NCI-H446 treated with DMSO at 0.1 percent for 48 hours (cell line): ENCODE measurements around the gene ASB4.
"Not testable (repeated sequence)": the region's sequence is repeated elsewhere in the genome, so short reads cannot be mapped to it uniquely, and the experiment has no call there.

Experiments
- DNase-seq: peaks from one replicate; lab custom pipeline; 2025; lab: John Stamatoyannopoulos, UW

The ASB4 gene

DNA sequence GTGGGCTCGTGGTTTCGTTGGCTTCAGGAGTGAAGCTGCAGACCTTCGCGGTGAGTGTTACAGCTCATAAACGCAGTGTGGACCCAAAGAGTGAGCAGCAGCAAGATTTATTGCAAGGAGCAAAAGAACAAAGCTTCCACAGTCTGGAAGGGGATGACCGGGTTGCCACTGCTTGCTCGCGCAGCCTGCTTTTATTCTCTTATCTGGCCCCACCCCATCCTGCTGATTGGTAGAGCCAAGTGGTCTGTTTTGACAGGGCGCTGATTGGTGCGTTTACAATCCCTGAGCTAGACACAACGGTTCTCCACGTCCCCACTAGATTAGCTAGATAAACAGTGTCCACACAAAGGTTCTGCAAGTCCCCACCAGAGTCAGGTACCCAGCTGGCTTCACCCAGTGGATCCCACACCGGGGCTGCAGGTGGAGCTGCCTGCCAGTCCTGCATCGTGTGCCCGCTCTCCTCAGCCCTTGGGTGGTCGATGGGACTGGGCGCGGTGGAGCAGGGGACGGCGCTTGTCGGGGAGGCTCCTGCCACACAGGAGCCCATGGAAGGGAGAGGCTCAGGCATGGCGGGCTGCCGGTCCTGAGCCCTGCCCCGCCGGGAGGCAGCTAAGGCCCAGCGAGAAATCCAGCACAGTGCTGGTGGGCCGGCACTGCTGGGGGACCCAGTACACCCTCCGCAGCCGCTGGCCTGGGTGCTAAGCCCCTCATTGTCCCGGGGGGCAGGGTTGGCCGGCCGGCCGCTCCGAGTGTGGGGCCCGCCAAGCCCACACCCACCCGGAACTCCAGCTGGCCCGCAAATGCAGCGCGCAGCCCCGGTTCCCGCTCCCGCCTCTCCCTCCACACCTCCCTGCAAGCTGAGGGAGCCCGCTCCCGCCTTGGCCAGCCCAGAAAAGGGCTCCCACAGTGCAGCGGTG lies 66.5 kb downstream of the ASB4 start:
- not testable (repeated sequence) for DNase-seq

DNA sequence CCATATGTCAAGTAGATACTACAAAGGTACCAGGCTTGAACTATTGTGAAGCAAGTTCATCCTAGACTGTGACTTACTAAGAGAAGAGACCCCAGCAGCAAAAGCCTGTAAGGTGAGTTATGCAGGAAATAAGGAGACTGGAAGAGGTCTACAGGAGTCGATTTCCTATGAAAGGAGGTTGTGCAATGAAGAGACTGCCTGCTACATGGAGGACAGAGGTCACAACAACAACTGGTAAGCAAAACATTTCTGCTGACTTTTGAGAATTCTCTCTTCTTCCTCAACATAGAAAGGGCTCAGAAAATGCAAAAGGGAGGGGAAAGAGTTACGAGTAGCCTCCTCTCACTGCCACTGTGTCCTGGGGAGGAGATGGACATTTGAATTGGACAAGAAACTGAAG lies 68.2 kb downstream of the ASB4 start:
- DNase-seq: no peak

DNA sequence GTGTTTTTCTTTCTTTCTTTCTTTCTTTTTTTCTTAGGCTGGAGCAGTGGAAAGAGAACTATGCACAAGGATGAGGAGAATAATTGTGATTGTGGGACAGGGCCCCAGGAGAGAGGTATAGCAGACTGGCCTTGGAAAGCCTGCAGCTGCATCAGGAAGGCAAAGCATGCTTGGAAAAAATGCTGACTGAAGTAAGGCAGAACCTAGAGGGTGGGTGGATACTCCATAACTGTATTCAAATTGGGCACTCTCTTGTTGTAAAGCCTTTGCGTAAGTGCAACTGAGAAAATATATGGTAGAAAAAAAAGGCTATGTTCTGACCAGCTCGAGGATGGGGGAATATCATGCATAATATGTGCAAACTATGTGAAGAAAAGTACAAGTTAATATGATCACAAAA lies 71.0 kb downstream of the ASB4 start:
- DNase-seq: no peak

DNA sequence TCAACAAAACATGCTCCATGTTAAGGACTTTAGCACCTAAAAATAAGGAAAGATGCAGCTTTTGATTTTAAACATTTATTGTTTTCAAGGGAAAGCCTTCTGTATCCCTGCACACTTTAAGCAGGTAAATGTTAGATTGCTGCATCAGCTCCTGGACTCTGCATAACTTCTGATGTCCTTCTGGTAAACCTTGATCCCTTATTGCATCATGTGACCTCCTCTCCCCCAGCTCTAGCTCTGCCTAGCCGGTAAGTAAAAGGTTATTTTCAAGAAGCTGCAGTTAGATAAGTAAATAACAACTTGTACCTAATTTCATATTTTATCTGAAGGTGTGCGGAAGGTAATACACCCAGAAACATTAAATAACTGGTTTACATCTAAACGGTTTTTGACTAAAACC lies 73.1 kb downstream of the ASB4 start:
- DNase-seq: no peak

DNA sequence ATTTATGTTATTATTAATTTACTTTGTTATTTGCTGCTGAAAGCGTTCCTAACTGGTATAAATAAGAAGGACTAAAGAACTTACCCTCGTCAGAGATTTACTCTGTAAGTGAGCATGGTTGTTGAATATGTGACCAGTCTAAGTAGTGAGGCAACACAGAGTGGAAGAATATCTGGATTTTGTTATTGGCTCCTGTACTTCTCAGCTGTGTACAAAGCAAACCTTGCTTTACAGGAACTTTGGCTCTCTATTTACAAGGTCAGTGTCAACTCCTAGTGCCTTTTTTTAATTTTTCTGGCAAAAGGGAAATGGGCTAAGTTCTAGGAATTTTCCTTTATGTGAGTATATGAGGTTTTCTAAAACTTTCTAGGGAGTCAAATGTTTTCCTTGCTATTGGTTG lies 74.9 kb downstream of the ASB4 start:
- DNase-seq: no peak

DNA sequence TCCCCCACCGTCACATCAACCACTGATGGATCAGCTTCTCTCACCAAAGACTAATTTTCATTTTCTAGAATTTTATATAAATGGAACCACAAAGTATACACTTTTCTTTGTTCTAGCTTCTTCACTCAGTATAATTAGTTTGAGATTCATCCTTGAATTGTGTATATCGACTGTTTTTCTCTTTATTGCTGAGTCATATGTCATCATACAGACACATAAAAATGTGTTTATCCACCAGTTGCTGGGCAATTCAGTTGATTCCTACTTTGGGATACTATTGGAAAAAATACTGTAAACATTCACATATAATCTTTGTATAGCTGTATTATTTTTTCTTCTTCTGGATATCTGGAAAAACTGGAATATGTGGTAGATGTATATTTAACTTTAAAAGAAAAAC lies 84.0 kb downstream of the ASB4 start:
- no peak for DNase-seq

DNA sequence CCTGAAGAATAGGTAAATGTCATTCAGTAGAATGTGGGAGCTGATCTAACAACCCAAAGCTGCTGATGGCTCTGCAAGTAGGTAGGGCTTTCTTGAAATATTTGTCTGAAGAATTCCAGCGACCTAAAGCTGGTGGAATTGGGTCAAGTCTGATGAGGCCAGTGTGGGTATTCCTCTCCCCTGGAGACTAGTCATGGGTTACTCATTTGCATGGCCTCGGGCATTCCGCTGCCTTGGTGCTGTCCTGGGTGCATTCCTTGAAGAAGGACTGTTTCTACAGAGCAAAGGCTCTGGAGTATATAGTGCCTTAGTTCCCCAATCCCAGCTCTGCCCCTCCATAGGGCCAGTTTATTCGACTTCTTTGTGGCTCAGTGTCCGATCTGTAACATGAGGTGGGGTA lies 91.4 kb downstream of the ASB4 start:
- no peak for DNase-seq

DNA sequence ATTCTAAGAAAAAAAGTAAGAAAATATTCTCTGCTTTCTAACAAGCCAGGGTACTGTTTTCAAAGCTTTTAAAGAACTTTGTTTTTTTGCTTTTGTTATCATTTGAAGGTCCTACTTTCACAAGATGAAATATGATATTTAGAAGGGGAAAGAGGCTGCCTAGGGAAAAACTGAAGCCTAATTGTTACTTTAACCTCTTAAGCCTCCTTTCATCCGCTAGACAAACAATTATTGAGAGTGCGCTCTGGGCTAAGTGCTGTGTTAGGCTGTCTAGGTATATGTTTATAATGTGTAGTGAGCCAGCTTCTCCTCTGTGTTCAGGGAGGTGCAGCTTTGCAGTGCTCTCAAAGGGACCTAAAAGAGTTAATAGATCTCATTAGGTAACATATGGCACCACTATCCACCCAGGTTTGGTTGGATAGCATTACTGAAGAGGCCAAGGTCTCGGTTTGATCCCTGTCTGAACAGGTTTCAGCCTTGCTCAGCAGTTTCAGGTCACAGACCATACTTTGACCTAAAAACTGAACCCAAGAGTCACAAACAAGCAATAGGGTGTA lies 92.6 kb downstream of the ASB4 start:
- DNase-seq: no peak

DNA sequence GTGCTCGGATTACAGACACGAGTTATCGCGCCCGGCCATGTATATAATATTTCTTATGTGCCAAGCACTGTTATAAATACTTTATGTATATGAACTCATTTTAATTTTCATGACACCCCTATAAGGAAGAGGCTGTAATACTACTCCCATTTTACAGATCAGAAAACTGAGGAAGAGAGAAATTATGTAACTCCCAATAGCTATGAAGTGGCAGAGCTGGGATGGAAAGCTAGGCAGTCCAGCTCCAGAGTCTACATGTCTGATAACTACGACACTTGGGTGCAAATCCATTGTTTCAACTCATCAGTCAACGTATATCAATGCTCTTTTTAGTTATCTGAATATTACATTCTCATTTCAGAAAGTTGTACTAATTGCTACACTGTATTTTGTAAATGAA lies 93.6 kb downstream of the ASB4 start:
- DNase-seq: no peak

DNA sequence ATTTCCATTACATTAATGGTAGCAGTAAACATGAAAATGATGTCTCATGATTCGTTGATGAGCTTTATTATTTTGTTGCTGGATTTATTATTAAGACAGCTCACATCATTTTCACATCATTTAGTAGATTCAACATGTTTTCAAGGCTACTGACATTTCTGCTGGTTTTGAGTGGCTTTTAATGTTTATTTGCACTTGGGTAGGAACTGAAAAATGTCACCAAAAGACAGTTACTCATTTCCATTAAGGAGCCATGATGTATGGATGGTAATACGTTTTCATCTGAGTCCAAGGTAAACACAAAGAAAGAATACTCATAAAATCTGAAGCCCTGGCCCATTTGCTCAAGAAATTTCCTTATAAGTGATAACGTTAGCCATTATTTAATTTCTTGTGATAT lies 95.7 kb downstream of the ASB4 start:
- DNase-seq: no peak

DNA sequence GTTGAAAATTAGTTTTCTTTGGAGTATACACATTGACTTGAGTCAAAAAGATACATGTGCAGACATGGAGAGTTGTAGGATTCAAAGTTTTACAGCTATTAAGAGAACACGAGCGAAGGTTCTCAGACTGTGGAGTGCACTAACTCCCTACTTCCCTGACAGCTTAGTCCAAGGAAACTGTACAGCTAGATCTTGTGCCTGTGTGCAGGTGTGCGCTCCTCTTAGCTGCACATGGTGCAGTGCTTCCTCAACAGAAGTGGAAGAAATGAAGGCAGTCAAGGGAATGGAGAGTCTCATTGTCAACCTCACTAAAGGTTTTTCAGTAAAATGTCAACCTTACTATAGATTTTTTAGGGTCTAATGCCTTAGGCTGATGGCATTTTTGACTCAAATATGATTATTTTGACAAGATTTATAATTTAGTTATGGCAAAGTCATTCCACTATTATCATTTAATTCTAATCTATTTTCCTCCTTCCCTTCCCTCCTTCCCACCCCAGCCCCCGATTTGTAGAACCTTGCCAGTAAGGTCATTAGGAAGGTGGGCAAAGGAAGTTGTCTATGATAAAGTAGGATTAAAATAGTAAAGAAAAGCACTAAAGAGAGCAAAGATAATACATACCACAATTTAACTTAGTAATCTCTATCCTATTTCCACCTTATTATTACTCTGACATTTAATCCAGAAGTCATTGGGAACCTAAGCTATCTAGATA lies 97.0 kb downstream of the ASB4 start:
- no peak for DNase-seq

DNA sequence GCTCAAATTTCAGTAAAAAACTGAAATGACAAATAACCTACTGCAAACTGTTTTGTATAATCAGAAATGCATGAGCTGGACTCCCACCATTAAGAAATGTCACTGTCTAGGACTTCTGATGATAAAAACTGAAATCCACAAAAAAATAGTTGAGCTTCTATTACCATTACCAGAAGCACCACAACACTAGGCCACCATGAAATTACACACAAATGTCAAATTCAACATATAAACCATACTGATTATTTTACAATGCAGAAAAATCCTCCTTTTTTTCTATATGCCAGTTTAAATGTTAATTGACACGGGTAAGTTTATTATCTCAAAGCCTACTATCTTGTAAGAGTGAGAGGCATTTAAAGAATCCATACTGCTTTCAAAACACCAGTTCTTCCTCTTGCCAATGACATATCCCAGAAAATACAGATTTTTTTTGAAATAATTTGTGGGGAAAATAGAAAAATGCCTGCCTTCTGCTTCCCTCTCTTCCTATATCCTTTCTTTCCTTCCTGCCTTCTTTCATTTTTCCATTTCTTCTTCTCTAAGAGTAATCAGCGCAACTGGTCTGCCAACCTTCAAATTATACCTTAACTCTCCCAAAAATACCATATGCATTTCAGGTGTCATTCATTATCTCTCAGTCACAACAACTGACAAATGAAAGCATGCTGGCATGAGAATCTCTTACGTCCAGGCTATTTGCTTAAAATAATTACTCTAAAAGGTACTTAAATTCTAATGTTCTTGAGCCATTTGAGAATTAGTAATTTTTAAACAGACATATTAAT lies 98.3 kb downstream of the ASB4 start:
- DNase-seq: no peak

DNA sequence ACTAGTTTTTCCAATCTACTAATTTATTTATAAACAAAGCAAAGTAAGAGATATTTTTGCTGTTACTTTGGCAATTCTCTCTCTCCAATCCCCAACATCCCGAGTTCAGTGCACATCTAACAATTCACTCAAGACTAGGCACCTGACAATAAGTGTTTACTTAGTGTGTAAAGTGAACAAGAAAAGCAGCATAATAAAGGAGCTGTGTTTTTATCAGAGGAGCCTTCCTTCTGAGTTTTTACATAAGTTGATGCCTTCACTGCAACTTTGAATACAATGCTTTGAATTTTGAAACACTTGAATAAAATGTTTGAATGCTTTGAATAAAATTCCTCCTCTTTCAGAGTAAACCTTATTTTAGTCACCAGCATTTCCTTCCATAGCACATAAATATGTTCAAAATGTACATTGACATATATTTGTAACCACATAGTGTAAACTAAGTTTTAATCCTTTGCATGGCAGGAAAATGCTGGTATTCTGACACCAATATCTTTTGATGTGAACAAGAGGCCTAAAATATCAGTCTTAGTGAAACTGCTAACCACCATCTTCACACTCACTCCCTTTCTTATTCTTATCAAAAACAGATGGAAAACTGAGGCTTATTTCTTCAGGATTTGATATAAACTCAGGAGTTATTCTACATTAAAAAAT lies 99.2 kb downstream of the ASB4 start:
- DNase-seq: no peak

DNA sequence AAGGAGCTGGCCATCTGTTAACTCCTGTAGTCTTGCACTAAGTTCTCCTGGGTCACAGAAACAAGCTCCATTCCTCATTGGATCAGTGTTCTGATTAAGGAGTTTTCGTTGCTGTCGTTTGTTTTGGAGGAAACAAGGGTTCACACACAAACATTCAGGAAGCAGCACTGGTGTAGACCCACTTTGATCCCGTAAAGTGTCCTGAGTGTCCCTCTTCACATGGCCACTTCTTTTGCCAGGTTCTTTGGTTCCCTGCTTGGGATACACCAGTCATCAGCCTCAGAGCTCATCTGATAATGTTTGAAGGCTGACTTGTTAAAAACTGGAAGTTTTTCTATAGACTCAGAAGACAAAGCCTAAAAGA lies 99.7 kb downstream of the ASB4 start:
- DNase-seq: no peak

DNA sequence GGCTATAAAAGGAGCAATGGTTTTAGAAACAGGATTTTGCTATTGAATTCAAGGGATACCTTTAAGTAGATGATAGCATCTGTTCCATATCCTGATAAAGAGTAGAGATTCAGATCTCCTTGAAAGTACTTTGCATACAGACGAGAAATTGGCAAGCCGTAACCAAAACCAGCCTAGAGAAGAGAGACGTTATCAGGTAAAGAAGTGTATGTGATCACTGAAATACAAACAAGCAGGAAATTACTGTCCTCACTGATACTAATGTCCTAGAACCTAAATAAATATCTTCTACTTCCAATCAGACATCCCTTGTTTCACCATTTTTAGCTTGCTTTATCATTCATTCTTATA lies 101.2 kb downstream of the ASB4 start:
- no peak for DNase-seq

DNA sequence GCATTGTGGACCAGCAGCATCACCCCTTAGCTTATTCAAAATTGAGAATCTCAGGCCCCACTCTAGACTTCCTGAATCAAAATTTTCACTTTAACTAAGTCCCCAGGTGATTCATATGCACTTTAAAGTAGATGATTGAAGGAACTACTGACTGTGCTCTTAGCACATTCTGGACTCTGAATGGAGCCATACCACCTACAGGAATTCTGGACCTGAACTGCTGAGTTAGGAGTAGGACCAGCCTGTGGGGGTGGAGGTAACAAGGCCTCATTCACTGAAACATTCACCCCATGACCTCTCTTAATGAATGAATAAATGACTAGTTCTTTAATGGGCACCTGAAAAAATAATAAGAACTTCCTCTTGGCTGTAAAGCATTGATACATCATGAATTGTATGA lies 103.3 kb downstream of the ASB4 start:
- no peak for DNase-seq

DNA sequence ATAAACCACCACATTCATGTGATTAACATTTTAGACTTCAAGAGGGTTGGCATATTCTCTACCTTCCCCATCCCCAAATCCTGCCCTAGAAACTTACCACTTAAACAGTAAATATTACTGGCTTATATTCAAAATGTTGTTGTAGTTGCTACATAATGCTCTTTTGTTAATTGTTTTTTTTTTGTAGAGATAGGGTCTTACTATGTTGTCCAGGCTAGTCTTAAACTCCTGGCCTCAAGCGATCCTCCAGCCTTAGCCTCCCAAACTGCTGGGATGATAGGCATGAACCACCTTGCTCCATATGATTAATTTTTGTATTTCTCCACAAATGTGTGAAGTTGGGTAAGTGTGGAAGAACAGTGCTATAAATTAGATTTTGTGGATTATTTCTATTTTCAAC lies 104.0 kb downstream of the ASB4 start:
- DNase-seq: no peak
